Measurements from ENCODE around the gene VPREB3. TPM values are rescaled to one million over a fixed set of nuclear protein-coding genes. Genes with fewer than 3 reads are reported as not detected.
"Not testable (repeated sequence)": the region's sequence is repeated elsewhere in the genome, so short reads cannot be mapped to it uniquely, and the experiment has no call there.

Gene VPREB3
- total RNA-seq, 1 donor from 2014 or later = not detected

DNA sequence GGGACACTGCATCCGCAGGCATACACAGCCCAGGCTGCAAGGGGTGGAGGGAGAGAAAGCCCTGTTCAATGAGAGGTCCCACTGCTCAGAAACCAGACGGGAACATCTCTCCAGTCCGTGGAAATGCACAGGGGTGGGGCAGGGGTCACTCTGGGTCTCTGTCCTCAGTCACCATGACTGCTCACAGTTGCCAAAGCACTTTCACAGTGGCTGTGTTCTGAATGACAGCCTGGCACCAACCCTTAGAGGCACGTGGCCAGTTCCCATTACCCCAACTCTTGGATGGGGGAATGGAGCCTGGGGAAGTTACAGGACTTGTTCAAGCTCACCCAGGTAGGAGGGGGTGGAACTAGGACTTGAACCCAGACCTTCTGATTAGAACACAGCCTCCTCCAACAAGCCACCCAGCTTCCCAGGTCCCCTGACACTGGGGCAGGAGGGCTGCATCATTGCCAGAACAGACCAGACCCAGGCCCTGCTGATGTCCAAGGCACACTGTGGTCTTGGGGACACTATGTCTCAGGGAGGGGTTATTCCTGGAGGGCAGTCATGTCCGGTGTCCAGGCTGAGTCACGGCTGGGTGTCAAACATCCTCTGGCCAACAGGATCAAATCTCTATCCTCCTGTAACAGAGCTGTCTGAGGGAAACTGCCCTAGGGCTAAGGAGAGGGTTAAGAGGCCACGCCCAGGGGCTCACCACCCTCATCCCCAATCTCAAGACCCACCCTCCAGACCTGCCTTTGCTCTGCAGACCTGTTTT is 11.5 kb downstream of the VPREB3 start:
- DNase-seq (ENCODE audit: low spot score) = no peak

DNA sequence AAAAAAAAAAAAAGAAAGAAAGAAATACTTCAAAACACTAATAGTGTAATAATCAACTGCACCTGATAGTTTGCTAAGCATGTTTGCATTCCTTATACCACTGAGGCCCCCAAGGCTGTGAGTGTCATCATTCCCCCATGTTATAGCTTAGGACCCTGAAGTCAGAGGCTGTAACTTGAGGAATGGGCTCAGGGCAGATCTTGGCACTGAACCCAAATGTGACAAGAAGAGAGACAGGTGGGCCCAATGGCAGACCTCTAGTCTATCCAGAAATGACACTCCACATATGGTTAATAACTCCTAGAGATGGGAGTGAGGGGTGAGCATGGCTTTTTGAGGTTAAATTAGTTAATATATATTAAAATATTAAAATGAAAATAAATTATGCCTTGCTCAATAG is 16.5 kb downstream of the VPREB3 start:
- DNase-seq (ENCODE audit: low spot score) = no peak

DNA sequence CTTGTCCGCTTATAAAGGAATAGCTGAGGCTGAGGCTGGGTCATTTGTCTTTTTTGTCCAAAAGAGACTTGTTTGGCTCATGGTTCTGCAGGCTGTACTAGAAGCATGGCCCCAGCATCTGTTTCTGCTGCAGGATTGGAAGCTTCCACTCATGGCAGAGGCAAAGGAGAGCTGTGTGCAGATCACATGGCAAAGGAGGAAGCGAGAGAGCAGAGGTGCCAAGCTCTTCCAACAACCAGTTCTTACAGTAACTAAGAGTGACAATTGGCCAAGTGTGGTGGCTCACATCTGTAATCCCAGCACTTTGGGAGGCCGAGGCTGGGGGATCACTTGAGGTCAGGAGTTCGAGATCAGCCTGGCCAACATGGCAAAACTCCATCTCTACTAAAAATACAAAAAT is 26.1 kb downstream of the VPREB3 start:
- DNase-seq (ENCODE audit: low spot score) = not testable (repeated sequence)

DNA sequence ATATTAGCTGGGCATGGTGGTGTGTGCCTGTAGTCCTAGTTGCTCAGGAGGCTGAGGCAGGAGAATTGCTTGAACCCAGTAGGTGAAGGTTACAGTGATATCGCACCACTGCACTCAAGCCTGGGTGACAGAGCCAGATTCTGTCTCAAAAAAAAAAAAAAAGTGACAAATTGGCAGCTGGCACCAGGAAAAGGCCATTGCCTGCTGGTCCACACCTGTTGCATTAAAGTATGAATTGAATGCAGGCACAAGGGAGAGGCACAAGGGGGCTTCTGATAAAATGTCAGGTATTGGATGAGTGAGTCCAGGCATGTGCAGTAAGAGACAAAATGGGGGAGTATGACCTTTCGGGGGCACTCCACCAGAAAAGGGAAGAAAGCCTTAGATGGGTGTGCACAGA is 31.5 kb downstream of the VPREB3 start:
- DNase-seq (ENCODE audit: low spot score) = no peak

DNA sequence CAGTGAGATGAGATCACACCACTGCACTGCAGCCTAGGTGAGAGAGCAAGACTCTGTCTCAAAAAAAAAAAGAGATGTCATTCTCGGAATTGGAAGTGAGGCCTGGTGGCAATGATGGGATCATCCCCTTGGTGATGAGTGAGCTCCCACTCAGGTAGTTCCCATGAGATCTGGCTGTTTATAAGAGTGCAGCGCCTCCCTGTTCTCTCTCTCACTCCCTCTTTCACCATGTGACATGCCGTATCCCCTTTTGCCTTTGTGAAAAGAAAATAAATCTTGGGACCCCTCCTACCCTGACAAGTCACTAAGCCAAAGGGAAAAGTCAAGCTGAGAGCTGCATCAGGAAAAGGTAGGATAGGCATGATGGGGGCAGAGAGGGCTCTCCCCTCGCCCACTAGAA is 32.1 kb downstream of the VPREB3 start:
- no peak for DNase-seq (ENCODE audit: low spot score)

DNA sequence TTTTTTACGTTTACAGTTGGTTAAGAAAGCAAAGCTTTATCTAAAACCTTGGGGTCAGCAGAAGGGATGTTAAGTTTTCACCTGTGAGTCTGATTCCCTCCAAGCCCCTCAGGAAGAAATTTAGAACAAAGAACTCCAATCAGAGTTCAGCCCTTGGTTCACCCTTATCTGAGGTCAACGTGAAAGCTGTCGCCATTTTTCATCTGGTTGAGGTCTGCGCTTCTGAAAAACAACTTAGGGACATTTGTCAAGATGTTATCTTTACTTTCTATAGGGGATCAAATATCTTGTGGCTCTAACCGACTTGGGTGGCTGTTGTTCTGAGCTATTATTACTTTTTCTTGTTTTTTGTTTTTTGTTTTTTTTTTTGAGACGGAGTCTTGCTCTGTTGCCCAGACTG is 33.4 kb downstream of the VPREB3 start:
- no peak for DNase-seq (ENCODE audit: low spot score)

DNA sequence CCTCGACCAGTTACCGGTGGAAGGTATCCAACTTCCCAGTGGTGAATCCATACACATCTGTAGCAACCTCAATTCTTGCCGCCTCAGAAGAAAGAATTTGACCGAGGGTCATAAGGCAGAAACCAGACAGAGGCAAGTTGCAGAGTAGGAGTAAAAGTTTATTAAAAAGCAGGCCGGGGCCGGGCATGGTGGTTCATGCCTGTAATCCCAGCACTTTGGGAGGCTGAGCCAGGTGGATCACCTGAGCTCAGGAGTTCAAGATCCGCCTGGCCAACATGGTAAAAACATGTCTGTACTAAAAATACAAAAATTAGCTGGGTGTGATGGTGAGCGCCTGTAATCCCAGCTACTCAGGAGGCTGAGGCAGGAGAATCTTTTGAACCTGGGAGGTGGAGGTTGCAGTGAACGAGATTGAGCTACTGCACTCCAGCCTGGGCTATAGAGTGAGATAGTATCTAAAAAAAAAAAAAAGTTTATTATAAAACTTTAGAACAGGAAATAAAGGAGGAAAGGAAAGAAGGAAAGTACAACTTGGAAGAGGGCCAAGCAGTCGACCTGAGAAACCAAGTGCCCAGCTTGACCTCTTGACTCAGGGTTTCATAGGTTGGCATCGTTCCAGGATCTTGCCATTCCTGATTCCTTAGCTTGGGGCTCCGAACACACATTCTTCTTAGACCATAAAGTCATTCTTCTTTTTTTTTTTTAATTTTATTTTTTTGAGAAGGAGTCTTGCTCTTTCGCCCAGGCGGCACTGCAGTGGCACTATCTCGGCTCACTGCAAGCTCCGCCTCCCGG is 35.7 kb downstream of the VPREB3 start:
- no peak for DNase-seq (ENCODE audit: low spot score)

DNA sequence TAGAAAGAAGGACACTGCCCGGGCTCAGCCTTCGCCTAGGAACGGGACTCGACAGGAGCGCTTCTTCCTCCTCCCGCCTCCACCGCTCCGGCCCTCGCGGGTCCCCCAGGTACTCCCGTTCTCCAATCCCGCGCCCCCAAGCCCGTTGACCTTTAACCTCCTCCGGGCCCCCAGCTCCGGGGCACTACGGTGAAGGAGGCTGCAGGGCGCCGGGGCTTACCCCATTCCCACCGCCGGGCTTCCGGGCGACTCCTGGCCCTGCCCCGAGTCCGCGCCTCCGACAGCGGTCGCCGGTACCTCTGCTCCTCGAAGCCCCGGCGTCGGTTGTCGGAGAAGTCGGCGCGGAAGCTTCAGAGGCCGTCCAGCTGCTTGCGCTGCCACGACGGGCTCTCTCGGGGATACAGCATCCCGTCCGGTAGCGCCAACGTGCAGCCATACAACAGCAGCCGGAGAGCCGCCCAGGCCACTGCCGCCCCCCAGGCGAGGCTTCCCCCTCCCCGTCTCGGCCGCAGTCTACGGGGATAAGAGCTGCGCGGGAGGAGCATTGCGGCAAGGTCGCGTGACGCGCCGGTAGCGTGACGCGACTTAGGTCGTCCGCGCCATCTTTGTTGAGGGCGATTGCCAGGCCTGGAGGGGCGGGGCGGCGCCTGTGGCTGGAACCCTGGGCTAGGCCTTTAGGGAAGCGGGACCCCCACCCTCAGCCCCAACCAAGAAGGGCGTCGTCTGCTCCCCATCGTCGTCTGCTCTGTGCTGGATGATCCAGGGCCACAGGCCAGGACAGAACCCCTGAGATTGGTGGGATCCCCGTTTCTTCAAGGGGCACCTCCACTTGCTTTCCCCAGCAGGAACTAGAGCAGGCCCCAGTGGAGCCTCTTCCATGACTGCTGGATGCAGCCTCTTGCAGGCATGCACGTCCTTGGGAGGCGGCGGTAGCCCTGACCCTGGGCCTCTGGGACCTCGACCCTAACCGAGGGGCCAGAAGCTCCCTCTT is 37.1 kb downstream of the VPREB3 start:
- DNase-seq (ENCODE audit: low spot score) = peak; percentile 85

DNA sequence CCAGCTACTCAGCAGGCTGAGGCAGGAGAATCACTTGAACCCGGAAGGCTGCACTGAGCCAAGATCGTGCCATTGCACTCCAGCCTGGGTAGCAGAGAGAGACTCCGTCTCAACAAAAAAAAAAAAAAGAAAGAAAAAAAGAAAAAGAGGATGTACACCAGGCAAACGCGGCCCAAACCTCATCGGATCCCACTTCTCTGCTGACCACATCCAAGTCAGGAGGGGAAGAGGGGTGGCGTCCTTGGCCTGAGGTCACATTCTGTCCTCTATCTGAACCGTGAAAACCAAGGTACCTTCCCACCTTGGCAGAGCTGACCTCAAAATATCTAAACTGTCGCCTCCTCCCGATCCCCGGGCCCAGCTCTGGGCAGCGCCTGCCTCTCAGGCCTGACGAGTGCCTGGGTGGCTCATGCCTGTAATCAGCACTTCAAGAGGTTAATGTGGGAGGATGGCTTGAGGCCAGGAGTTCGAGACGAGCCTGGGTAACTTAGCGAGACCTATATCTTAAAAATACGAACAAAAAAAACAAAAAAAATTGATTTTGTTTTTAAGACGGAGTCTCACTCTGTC is 38.3 kb downstream of the VPREB3 start:
- DNase-seq (ENCODE audit: low spot score) = no peak

DNA sequence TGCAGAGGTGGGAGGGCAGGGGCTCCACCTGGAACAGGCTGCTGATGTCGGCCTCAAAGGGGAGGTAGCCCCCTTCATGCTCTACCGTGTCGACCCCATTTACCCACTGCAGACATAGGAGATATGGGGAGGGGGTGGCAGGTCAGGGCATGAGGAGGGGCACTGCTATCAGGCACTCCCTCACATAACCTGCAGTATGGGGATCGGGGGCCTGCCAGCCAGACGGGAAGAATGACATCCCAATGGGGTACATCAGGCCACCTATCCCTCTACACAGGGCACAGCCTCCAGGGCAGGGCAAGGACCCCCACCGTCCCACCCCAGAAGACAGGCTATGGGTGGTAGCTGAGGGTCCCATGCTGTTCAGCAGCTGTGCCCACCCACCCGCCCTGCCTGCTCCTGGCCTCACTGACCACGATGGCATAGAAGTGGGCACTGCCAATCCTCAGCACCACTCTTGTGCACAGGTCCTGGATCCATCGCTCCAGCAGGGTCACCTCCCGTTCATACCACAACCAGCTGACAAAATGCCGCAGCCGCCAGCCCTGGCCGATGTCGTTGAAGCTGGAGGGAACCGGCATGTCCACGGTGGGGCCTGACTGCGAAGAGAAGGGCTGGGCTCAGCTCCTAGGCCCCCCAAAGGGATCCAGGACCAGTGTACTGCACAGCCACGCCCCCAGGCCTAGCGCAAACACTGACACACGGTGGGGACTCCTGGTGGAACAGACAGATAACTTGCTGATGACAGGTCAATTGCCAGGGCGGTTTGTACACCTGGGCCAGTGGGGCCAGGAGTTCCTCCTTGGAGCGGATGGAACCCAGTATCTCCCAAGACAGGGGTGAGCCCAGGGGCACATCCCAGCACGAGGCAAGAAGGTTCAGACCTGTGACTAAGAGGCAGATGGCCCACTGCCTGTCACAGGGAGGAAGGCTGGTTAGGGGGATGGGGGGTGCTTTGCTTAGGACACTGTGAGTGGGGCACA is 39.3 kb downstream of the VPREB3 start:
- DNase-seq (ENCODE audit: low spot score) = no peak

DNA sequence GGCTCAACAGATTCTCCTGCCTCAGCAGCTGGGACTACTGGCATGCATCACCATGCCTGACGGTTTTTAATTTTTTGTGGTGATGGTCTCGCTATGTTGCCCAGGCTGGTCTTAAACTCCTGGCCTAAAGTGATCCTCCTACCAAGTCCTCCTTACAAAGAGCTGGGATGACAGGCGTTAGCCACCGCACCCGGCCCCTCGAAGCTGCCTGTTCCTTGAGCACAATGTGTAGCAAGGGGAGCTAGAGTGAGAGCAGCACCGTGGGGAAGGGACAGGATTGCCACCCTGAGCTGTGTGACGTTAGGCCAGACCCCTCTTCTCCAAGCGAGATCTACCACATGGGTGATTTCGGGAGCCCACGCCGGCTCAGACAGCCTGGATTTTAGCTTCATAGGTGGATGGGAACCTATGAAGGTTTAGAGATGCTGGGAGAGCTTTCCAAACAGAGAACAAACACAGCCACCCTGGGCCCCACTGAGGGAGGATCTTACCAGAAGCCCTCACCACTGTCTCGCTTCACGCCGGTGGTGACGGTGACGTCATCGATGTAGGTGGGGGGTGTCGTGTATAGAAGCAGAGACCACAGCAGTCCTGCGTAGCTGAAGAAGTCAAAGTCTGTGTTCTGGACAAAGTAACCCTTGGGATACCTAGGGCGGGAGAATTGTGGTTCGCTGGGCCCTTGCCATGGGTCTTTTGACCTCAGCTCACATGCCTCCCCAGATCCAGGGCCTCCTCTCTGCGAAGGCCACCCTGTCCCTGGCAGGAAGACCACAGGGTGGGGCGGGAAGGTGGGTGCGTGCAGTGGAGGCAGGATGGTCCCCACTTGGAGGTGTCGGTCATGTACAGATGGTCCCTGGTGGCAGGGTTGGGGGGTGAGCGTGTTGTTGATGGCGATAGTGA is 40.3 kb downstream of the VPREB3 start:
- no peak for DNase-seq (ENCODE audit: low spot score)

DNA sequence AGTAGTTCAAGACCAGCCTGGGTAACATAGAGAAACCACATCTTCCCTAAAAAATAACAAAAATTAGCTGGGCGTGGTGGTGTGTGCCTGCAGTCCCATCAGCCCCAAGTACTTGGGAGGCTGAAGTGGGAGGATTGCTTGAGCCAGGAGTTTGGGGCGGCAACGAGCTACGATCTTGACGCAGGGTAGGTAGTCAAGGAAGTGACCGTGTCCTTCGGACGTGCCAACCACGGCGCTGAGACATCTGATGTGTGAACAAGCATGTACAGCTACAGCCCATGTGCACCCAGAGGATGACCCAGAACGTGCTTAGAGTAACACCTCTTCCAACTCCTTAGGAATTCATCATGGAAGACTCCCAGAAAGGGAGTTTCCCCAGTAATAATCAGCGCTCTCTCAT is 42.0 kb downstream of the VPREB3 start:
- DNase-seq (ENCODE audit: low spot score) = no peak

DNA sequence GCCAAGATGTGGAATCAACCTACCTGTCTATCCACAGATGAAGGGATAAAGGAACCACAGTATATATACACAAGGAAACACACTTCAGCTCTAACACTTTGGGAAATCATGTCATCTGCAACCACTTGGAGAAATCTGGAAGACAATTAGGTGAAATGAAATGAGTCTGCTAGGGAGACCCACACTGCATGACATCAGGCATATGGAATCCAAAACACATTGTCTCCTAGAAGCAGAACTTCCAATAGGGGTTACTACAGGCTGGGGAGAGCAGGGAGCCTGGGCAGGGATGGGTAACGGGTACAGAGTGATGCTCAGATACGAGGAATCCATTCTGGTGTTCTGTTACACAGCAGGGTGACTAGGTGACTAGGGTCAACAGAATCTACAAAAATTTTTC is 45.1 kb downstream of the VPREB3 start:
- DNase-seq (ENCODE audit: low spot score) = no peak

DNA sequence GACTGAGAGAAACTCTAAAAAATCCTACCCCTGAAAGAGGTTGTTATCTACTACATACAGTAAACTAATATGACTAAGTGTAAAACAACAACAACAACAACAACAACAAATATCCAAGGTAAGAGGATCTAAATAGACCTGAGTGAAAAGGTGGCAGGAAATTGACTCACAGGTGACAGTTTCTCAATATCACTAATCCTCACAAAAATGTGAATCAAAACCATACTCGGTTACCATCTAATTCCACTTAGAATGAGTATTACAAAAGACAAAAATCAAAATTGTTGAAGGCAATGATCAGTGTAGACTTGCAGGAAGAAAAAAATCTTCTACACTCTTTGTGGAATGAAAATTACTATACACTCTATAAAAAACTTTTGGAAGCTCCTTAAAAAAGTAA is 46.0 kb downstream of the VPREB3 start:
- no peak for DNase-seq (ENCODE audit: low spot score)

DNA sequence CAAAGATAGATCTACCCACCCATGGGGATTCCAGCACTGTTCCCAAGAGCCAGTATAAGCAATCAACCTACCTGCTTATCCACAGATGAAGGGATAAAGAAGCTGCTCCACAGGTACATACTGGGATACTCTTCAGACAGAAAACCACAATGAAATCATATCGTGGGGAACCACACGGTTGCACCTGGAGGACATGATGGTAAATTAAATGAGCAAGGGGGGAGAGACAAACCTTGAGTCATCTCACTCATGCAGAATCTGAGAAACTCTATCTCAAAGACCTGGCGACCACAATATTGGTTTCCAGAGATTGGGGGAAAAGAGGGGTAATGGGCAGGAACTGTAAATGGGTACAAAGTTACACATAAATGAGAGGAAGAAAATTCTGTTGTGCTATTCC is 48.9 kb downstream of the VPREB3 start:
- DNase-seq (ENCODE audit: low spot score) = no peak

DNA sequence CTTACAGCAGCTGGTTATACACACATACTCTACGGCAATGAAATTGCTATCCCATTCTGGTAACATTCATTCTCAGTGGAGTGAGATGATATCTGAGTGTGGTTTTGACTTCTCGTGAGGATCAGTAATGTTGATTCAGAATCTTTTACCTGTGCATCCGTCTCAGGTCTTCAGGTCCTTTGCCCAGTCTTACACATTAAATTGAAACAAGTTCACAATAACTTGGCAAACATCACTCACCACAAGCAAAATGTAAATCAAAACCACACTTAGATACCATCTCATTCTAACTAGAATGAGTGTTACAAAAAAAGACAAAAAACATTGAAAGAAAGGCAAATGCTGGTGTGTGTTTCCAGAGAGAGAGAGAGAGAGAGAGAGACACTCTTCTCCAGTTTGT is 49.4 kb downstream of the VPREB3 start:
- no peak for DNase-seq (ENCODE audit: low spot score)

DNA sequence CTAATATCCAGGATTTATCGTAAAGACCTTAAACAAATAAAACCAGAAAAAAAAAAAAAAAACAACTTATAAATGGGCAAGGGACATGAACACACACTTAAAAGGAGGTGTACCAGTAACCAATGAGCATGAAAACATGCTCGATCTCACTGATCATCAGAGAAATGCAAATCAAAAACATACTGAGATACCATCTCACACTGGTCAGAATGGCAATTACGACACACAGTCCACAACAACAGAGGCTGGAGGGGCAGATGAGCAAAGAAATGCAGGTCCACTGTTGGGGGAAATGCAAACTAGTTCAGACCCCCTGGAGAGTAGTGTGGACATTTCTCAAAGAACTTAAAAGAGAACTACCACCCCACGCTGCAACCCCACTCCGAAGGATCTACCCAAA is 50.2 kb downstream of the VPREB3 start:
- DNase-seq (ENCODE audit: low spot score) = no peak

Measured in mucosa of gallbladder (tissue), 1 donor.